GM19023 (cell line): ENCODE measurements around the gene BPIFB4.
"Not testable (repeated sequence)": the region's sequence is repeated elsewhere in the genome, so short reads cannot be mapped to it uniquely, and the experiment has no call there.

Experiments
- ATAC-seq: cut with Tn5 transposase; IDR thresholded peaks from one replicate; pipeline ENCODE4 v1.9.1; 2021; ENCODE audit warnings: mild to moderate bottlenecking, moderate library complexity; ENCODE audit not compliant: unreplicated experiment

The BPIFB4 gene

GRCh38 chr20:33084722-33085121, 5.3 kb downstream of the BPIFB4 start:
- ATAC-seq: no peak

DNA sequence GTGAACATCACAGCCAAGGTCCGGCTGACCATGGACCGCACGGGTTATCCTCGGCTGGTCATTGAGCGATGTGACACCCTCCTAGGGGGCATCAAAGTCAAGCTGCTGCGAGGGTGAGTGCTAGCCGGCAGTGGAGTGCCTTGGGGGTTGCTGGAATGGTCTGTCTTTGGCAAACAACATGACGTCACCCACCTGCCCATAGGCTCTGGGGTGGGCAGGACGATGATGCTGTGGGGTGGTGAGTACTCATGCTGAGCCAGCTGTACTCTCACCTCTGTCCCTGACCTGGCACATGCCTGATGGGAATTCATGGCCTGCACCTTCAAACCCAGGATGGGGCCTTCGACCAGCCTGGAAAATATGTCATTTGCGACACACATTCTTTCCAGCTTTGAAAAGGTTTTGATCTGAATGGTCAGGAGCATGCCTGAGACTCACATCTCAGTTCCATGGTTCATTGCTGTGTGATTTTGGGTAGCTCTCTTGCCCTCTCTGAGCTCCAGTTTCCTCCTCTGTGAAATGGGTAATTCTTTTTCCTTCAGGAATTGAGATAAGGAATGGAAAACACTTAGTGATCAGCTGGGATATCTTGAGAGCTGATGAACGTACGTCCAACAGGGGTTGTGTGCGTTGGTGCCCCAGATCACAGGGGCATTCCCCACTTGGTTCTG, 6.7 kb downstream of the BPIFB4 start:
- ATAC-seq: no peak

DNA sequence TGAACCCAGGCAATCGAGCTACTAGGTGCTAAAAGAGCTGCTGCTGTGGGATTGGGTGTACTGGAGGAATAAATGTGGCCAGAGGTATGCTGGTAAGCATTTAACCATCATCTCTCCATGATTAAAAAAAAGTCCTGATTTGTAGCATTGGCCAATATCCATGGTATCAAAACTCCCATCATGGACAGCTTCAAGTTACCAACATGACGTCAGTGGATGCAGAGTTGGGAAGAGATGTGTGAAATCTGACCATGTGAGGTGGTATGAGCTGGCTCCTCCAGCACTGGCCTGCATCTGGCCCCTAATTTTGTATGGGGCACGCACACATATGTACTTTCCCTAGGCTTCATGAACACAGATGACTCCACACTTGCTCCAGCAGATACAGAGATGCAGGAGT, 11.7 kb downstream of the BPIFB4 start:
- no peak for ATAC-seq

- ATAC-seq: no peak
Measured at GRCh38 chr20:33091693-33092092, 12.2 kb downstream of the BPIFB4 start.

DNA sequence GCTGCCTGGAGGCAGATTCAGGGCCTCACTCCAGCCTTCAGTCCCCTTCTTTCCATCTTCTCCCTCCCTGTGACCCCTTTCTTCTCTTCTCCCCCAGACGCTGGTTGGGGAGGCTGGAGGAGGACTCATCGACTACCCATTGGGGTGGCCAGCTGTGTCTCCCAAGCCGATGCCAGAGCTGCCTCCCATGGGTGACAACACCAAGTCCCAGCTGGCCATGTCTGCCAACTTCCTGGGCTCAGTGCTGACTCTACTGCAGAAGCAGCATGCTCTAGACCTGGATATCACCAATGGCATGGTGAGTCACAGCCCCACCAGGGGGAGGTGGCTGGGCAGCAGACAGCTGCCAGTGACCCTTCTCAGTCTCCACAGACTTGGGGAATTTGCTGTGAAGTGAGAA, 12.9 kb downstream of the BPIFB4 start:
- ATAC-seq: no peak

- no peak for ATAC-seq
Measured at GRCh38 chr20:33093074-33093473, 13.6 kb downstream of the BPIFB4 start.

GRCh38 chr20:33093582-33093981, 14.1 kb downstream of the BPIFB4 start:
- ATAC-seq: no peak

GRCh38 chr20:33095249-33095648, 15.8 kb downstream of the BPIFB4 start:
- no peak for ATAC-seq

- ATAC-seq: not testable (repeated sequence)
Measured at GRCh38 chr20:33095902-33096584, 16.6 kb downstream of the BPIFB4 start.

GRCh38 chr20:33097001-33097400, 17.6 kb downstream of the BPIFB4 start:
- no peak for ATAC-seq

DNA sequence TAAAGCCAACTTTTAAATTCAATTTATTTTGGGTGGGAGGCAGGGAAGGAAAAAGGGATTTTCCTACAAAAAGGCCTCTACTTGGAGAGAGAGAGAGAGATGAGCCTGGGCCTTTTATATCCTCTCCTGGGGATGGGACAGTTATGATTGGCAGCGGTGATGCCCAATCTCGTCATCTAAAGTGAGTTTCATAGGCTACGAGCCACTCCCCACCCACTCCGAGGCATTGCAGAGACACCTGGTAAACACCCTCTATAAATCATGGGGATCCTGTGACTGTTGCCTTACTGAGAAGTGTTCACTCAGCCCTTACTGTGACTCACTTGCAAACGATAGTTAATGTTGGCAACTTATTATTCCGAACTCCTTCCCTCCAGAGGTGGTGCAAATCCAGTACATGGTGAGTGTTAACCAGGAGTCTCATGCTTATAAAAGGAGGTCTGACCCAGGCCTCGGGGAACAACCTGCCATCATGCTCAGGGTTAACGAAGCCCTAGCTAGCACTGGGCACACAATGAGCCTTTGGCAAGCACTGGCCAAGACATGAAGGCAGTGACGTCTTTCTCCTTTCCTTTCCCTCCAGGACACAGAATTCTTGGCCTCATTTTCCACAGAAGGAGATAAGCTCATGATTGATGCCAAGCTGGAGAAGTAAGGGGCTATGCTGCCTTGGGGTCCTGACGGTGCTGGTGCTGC, 20.5 kb downstream of the BPIFB4 start:
- ATAC-seq: no peak

DNA sequence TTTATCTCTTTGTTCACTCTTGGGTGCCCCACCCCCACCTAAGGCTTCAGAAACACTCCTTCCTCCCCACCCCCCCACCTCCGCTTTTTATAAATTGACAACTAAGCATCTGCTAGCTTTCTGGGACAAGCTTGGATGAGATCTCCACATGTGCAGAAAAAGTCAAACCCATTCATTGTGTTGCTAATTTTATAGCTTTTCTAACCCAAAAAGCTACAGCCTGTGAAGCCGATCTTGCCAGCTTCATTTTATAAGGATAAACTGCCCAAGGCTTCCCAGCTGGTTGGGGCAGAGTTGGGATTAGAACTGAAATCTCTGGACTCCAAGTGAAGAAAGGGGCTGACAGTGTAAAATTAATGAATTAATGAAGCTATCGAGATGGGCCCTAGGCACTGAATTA, 24.1 kb downstream of the BPIFB4 start:
- ATAC-seq: no peak

GRCh38 chr20:33104336-33104735, 24.9 kb downstream of the BPIFB4 start:
- no peak for ATAC-seq

- no peak for ATAC-seq
Measured at GRCh38 chr20:33105316-33105924, 26.0 kb downstream of the BPIFB4 start.

- not testable (repeated sequence) for ATAC-seq
Measured at GRCh38 chr20:33106058-33106620, 26.7 kb downstream of the BPIFB4 start.

- ATAC-seq: no peak
Measured at GRCh38 chr20:33108661-33109060, 29.2 kb downstream of the BPIFB4 start.

- no peak for ATAC-seq
Measured at GRCh38 chr20:33110147-33110825, 30.8 kb downstream of the BPIFB4 start.

DNA sequence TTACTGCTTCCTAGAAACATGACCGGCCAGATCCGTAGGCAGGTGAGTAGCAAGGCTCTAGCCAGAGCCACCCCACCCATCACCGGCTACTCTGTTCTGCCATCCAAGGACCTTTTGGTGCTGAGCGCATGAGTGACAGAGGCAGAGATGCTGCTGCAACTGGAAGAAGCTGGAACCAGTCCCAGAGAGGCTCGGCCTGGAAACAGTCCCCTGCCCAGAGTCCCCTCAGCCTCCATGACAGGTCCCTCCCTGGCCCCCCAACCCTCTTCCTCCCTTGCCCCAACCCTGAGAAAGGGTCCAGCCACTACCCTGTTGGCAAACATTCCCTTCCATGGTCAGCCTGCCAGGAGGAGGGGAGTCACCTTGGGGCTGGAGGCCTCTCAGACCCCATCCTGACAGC, 31.9 kb downstream of the BPIFB4 start:
- ATAC-seq: no peak

DNA sequence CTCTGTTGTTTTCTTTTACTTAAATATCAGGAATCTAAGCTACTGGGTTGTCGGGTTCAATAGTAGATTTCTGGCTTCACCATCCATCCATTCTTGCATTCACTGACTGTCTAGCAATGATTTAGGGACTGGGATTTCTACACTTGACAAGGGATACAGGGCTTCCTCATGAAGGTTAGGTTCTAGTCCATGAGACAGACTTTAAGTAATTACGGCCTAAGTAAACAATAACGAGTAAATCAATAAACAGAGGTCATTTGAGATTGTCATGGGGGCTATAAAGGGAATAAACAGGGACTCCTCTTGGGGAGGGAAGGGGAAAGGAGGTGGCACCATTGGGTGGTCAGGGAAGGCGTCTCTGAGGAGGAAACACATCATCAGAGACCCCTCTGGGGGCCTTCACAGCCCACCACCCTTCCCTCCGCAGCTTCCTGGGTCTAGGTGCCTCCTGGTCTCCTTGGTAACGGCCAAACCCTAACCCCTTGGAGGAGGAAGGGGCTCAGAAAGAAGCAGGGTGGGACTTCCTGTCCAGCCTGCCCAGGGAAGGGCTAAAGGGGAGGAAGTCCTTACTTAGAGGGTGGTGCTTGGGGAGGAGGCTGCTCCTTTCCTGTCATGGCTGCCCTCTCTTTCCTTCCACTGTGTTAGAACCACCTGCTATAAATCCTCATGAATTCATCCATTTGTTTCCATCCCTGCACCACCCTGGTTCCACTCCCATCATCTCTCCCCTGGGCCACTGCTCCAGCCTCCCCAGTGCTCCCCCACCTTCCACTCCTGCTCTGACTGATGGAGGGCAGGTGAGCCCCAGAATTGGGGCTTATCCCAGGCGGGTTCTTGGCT, 33.3 kb downstream of the BPIFB4 start:
- ATAC-seq: no peak

DNA sequence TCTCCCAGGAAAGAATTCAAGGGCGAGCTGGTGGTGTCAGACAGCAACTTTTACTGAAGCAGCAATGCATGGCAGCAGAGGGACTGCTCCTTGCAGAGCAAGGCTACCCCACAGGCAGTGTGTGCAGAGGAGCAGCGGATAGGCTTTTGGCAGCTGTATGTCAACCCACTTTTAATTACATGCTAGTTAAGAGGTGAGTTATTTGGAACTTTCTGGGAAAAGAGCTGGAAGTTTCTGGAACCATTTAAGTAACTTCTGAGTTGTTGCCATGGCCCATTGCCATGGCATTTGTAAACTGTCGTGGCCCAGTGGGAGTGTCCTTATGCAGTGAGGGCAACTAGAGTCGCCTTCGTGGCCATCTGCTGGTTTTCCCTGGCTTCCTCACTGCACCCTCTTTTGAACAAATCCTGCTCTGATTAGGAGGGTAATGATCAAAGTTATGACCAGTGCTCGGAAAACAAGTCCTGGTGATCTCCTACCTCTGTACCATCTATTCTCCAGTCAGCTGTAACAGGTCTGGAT, 34.0 kb downstream of the BPIFB4 start:
- ATAC-seq: no peak
